Sigmoid colon (tissue), 3 donors: ENCODE results near the gene CAB39L.

Experiments
- CTCF ChIP-seq, 4 experiments: fragments of 450-650 bp in 3 of 4; fragments of 200-600 bp in 1 of 4; IDR thresholded peaks; one replicate each; pipeline ENCODE4 v1.5.1; 2016 to 2019; ENCODE audit warnings: antibody characterized with exemption in 4 of 4, mild to moderate bottlenecking in 3 of 4, moderate library complexity in 2 of 4
- POLR2A ChIP-seq, 2 donors: fragments of 450-650 bp; IDR thresholded peaks; one replicate each; pipeline ENCODE4 v1.6.1; 2016; ENCODE audit warnings: antibody characterized with exemption in 2 of 2, mild to moderate bottlenecking in 2 of 2, moderate library complexity in 2 of 2

GRCh38 chr13:49322702-49323101 is 121.2 kb downstream of the CAB39L start:
- no peak for TF ChIP-seq POLR2A (IDR thresholded peaks at IDR 0.05)
- TF ChIP-seq CTCF (IDR thresholded peaks at IDR 0.05), result no peak
